IPS-20b (cell line): ENCODE measurements around the gene WDFY4.

Experiments
- H3K27ac ChIP-seq: one replicate; pipeline ENCODE4 v1.5.1; 2013; ENCODE audit warnings: low read length
- H3K27me3 ChIP-seq: 2 replicates; pipeline ENCODE4 v1.6.1; 2013; ENCODE audit warnings: mild to moderate bottlenecking, low read length, inconsistent platforms; ENCODE audit not compliant: insufficient read depth
- H3K36me3 ChIP-seq: 2 replicates; pipeline ENCODE4 v1.6.1; 2013; ENCODE audit warnings: low read depth, mild to moderate bottlenecking, inconsistent platforms, low read length, moderate library complexity; ENCODE audit not compliant: insufficient read depth
- H3K4me1 ChIP-seq: 2 replicates; pipeline ENCODE4 v1.6.1; 2013; ENCODE audit warnings: mild to moderate bottlenecking, control low read depth, inconsistent platforms, low read length, moderate library complexity; ENCODE audit not compliant: insufficient read depth
- H3K4me3 ChIP-seq: 2 replicates; pipeline ENCODE4 v1.5.1; 2013; ENCODE audit warnings: mild to moderate bottlenecking, low read length, inconsistent platforms
- H3K9ac ChIP-seq: 2 replicates; pipeline ENCODE4 v1.6.1; 2013; ENCODE audit warnings: low read depth, mild to moderate bottlenecking, inconsistent platforms, low read length, moderate library complexity
- H3K9me3 ChIP-seq: 2 replicates; pipeline ENCODE4 v1.6.1; 2013; ENCODE audit warnings: mild to moderate bottlenecking, low read depth, low read length, inconsistent platforms; ENCODE audit not compliant: insufficient read depth

The WDFY4 gene

DNA sequence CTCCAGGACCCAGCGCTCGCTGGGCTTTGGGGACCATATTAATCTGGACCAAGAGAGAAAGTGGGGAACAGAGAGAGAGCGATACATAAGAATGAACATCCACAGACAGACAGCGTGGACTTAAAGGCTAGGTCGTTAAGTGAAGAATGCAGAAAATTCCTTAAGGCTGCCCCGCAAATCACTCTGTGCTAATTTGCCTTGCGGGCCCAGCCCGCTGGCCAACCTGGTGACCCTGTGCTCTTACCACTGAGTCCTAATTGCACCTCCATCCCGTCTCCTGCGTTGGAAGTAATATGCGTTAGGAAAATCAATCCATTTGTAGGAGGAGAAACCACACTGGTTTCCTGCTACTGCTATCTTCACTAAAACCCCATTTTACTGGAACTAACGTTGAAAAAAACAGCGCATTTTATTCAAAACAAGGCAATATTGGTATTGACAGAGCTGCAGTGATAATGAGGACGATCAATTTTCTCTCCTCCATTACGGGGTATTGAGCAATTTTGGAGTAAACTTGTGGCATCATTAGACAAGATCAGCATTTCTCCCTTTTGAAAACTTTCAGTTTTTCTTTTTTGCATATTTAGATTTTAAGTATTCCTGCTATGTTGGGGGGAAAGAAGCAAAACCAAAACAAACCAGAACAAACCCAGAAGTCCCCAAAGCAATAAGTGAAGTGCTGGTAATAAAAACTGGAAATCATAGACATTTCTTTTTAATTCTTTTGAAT is 85.2 kb downstream of the WDFY4 start:
- Histone ChIP-seq H3K4me3 (no peak overlapping the region), H3K27ac (no peak overlapping the region), H3K27me3 (no peaks in the 10 kb centered on the region), H3K9ac (no peak overlapping the region), H3K9me3 (no peaks in the 10 kb centered on the region), H3K4me1 (no peaks in the 10 kb centered on the region), H3K36me3 (no peaks in the 10 kb centered on the region)

DNA sequence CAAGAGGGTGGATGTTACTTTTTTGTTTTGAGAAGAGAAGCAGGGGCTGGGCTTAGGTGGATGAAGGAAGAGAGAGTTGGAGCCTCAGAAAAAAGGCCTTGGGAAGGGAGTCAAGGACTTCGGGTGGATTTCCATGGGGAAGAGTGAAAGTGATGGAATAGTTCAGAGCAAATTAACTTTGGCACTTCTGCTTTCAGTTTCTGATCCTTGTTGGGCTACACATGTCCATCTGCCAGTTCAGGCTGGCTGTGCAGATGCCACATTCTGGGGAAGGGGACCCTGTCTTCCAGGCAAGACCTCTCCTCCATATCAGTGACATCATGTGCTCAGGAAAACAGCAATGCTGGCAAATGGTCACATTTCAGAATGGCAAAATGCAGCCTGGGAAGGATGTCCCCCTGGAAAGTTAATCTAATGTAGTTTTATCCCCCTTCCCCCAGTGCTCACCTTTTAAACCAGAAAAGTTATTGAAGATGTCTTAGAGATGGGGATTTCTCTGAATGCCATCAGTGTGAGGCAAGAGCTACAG is 86.0 kb downstream of the WDFY4 start:
- H3K36me3 ChIP-seq: no peaks in the 10 kb centered on the region
- H3K4me1 ChIP-seq: no peaks in the 10 kb centered on the region
- no peak overlapping the region for H3K27ac ChIP-seq
- no peaks in the 10 kb centered on the region for H3K9me3 ChIP-seq
- H3K27me3 ChIP-seq: no peaks in the 10 kb centered on the region
- no peak overlapping the region for H3K4me3 ChIP-seq
- H3K9ac ChIP-seq: no peak overlapping the region

- H3K9ac ChIP-seq: no peak overlapping the region
- H3K4me1 ChIP-seq: no peaks in the 10 kb centered on the region
- no peaks in the 10 kb centered on the region for H3K27me3 ChIP-seq
- H3K36me3 ChIP-seq: no peaks in the 10 kb centered on the region
- H3K27ac ChIP-seq: no peak overlapping the region
- no peak overlapping the region for H3K4me3 ChIP-seq
- H3K9me3 ChIP-seq: no peaks in the 10 kb centered on the region
Observed at GRCh38 chr10:48771234-48771633, 86.6 kb downstream of the WDFY4 start.

- Histone ChIP-seq H3K9me3 (no peaks in the 10 kb centered on the region), H3K9ac (no peak overlapping the region), H3K4me1 (no peaks in the 10 kb centered on the region), H3K4me3 (no peak overlapping the region), H3K36me3 (no peaks in the 10 kb centered on the region), H3K27ac (no peak overlapping the region), H3K27me3 (no peaks in the 10 kb centered on the region)
Observed at GRCh38 chr10:48772059-48772458, 87.4 kb downstream of the WDFY4 start.

GRCh38 chr10:48773580-48773979 is 88.9 kb downstream of the WDFY4 start:
- Histone ChIP-seq H3K36me3 (no peaks in the 10 kb centered on the region), H3K27ac (no peak overlapping the region), H3K4me1 (no peaks in the 10 kb centered on the region), H3K4me3 (no peak overlapping the region), H3K27me3 (no peaks in the 10 kb centered on the region), H3K9me3 (no peaks in the 10 kb centered on the region), H3K9ac (no peak overlapping the region)

DNA sequence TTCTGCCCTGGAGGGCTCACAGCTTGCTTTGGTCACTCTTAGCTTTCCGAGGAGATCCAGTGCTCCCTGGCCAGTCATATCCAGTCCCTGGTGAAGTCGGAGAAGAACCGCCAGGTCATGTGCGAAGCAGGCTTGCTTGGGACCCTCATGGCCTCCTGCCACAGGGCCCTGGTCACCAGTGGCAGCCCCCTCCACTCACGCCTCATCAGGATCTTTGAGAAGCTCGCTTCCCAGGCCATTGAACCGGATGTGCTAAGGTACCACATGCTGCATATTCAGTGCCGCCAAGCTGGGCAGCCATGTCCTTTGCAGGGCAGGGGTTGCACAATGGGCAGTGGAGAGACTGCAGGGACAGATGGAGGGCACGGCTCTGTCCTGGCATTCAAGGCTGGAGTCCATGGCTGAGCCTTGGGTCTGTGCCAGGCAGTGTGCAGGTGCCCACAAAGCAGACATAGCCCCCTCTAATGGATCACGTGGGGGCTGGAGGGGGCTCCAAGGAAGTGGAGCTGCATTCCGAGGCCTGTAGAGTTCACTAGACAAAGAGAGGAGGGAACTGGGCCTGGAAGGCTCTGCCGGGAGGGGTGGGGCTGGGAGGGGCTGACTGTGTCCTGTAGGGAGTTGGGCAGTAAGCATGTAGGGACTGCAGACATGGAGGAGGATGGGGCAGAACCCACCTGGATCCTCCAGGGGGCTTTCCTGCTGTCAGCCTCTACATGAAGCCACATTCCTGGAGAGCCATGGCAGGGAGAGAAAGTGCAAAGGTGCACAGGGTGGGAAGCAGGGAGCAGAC is 89.9 kb downstream of the WDFY4 start:
- Histone ChIP-seq H3K9ac (no peak overlapping the region), H3K27me3 (no peaks in the 10 kb centered on the region), H3K4me1 (no peaks in the 10 kb centered on the region), H3K27ac (no peak overlapping the region), H3K4me3 (no peak overlapping the region), H3K9me3 (no peaks in the 10 kb centered on the region), H3K36me3 (no peaks in the 10 kb centered on the region)

DNA sequence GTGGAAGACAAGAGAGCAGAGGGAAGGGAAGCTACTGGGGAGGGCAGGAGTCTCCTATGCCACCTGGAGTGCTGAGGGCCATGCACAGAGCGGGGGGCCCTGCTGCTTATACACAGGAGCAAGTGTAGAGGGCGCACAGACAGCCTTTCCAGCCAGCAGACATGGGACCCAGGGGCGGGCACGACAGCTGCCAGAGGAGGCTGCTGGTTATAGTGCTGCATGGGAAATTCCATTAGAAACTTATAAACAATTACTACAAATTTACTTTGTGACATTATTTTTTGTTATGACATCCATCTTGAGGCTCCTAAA is 90.5 kb downstream of the WDFY4 start:
- Histone ChIP-seq H3K36me3 (no peaks in the 10 kb centered on the region), H3K9me3 (no peaks in the 10 kb centered on the region), H3K27ac (no peak overlapping the region), H3K4me1 (no peaks in the 10 kb centered on the region), H3K27me3 (no peaks in the 10 kb centered on the region), H3K9ac (no peak overlapping the region), H3K4me3 (no peak overlapping the region)

- Histone ChIP-seq H3K4me3 (no peak overlapping the region), H3K9me3 (no peaks in the 10 kb centered on the region), H3K4me1 (no peaks in the 10 kb centered on the region), H3K9ac (no peak overlapping the region), H3K27ac (no peak overlapping the region), H3K36me3 (no peaks in the 10 kb centered on the region), H3K27me3 (no peaks in the 10 kb centered on the region)
Observed at GRCh38 chr10:48776005-48776522, 91.4 kb downstream of the WDFY4 start.

DNA sequence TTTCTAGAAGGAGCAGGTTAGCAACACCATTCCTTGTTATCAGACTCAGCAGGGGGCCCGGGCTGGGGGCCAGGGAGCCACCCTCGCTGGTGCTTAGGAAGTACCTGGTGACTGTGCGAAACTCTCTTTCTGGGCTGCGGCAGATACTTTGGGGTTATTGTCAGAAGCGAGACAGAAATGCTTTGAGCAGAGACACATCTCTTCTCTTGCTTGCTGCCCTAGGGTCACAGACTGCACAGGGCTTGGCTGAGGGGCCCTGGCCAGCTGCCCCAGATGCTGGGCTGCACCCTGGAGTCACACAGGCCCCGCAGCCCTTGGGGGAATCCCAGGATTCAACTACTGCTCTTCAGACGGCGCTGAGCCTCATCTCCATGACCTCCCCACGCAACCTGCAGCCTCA is 91.9 kb downstream of the WDFY4 start:
- Histone ChIP-seq H3K27me3 (no peaks in the 10 kb centered on the region), H3K9ac (no peak overlapping the region)

DNA sequence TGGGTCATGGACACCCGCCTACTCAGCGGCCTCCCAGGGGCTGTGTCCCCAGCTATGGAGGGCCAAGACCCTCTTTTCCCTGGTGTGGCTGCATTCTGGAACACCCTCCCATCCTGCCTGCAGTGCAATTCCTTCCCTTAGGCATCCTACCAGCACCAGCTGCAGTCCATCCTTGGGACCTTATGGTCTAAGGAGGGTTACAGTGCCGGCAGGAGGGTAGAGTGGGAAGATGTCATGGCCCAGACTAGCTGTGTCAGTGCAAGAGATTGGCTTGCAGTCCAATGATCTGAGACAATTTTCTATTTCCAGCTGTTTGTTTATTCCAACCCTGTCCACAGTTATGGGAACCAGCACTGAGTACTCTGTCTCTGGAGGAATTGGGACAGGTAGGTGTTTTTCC is 92.4 kb downstream of the WDFY4 start:
- no peaks in the 10 kb centered on the region for H3K9me3 ChIP-seq
- no peaks in the 10 kb centered on the region for H3K36me3 ChIP-seq
- no peaks in the 10 kb centered on the region for H3K4me1 ChIP-seq
- no peak overlapping the region for H3K4me3 ChIP-seq
- H3K9ac ChIP-seq: no peak overlapping the region
- H3K27ac ChIP-seq: no peak overlapping the region
- H3K27me3 ChIP-seq: no peaks in the 10 kb centered on the region

More for the DNA sequence above, 91.9 kb downstream of the WDFY4 start:
- Histone ChIP-seq H3K36me3 (no peaks in the 10 kb centered on the region), H3K27ac (no peak overlapping the region), H3K9me3 (no peaks in the 10 kb centered on the region), H3K4me1 (no peaks in the 10 kb centered on the region), H3K4me3 (no peak overlapping the region)

DNA sequence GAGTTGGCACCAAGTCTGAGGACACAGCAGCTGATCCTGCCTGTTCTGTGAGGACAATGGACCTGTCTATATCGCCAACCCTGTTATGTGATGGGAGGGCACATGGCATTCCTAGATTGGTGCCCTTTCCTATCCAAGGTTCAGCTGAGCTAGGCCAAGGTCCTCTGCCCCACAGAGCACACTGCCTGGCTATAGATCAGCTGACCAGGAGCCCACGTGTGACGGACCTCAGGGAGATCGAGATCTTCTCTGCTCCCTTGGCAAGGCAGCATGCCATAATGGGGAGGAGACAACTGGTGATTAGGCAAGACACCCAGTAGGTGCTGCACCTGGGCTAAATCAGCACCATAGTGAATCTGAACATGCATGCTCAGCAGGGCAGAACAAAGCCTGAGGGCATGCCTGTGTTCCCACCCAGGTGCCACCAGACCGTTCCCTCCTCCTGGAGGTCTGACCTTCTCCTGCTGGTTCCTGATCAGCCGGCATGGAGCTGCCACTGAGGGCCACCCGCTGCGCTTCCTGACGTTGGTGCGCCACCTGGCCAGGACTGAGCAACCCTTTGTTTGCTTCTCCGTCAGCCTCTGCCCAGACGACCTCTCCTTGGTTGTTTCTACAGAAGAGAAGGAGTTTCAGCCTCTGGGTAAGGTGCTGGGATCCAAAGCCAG is 93.7 kb downstream of the WDFY4 start:
- Histone ChIP-seq H3K27me3 (no peaks in the 10 kb centered on the region), H3K9me3 (no peaks in the 10 kb centered on the region), H3K27ac (no peak overlapping the region), H3K9ac (no peak overlapping the region), H3K4me3 (no peak overlapping the region), H3K36me3 (no peaks in the 10 kb centered on the region), H3K4me1 (no peaks in the 10 kb centered on the region)
